Sigmoid colon (tissue), 4 donors: ENCODE measurements around the gene ZNF799.

Experiments used
- POLR2AphosphoS5 ChIP-seq, 4 donors: sonication (generic); formaldehyde crosslinking; IDR thresholded peaks; one replicate each; pipeline ENCODE4 v1.6.1; 2017; ENCODE audit warnings: antibody characterized with exemption in 4 of 4
- TF ChIP-seq, protein P1 (sequence below), 4 experiments: fragments of 450-650 bp in 3 of 4; fragments of 200-600 bp in 1 of 4; IDR thresholded peaks; one replicate each; pipeline ENCODE4 v1.5.1; 2016 to 2019; ENCODE audit warnings: antibody characterized with exemption in 4 of 4, mild to moderate bottlenecking in 3 of 4, moderate library complexity in 2 of 4

DNA sequence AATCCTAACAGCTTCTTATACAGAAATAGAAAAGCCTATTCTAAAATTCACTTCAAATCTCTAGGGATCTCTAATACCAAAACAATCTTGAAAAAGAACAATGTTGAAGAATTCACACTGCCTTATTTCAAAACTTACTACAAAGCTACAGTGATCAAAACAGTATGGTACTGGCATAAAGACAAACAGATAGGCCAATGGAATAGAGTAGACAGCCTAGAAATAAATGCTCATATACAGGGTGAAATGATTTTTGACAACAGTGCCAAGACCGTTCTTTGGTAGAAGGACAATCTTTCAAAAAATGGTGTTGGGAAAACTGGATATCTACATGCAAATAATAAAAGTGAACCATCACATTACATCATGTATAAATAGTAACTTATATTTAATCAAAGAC, 55.9 kb downstream of the ZNF799 start:
- TF ChIP-seq POLR2AphosphoS5 (IDR thresholded peaks at IDR 0.05): no peak
- TF ChIP-seq, protein P1, sequence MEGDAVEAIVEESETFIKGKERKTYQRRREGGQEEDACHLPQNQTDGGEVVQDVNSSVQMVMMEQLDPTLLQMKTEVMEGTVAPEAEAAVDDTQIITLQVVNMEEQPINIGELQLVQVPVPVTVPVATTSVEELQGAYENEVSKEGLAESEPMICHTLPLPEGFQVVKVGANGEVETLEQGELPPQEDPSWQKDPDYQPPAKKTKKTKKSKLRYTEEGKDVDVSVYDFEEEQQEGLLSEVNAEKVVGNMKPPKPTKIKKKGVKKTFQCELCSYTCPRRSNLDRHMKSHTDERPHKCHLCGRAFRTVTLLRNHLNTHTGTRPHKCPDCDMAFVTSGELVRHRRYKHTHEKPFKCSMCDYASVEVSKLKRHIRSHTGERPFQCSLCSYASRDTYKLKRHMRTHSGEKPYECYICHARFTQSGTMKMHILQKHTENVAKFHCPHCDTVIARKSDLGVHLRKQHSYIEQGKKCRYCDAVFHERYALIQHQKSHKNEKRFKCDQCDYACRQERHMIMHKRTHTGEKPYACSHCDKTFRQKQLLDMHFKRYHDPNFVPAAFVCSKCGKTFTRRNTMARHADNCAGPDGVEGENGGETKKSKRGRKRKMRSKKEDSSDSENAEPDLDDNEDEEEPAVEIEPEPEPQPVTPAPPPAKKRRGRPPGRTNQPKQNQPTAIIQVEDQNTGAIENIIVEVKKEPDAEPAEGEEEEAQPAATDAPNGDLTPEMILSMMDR (IDR thresholded peaks at IDR 0.05): no peak
